Cortex of kidney (tissue), 1 donor: ENCODE results near the gene ASIC4.

Source experiments
- DNase-seq: peaks from one replicate; lab custom pipeline; 2025; lab: John Stamatoyannopoulos, UW

Gene ASIC4

DNA sequence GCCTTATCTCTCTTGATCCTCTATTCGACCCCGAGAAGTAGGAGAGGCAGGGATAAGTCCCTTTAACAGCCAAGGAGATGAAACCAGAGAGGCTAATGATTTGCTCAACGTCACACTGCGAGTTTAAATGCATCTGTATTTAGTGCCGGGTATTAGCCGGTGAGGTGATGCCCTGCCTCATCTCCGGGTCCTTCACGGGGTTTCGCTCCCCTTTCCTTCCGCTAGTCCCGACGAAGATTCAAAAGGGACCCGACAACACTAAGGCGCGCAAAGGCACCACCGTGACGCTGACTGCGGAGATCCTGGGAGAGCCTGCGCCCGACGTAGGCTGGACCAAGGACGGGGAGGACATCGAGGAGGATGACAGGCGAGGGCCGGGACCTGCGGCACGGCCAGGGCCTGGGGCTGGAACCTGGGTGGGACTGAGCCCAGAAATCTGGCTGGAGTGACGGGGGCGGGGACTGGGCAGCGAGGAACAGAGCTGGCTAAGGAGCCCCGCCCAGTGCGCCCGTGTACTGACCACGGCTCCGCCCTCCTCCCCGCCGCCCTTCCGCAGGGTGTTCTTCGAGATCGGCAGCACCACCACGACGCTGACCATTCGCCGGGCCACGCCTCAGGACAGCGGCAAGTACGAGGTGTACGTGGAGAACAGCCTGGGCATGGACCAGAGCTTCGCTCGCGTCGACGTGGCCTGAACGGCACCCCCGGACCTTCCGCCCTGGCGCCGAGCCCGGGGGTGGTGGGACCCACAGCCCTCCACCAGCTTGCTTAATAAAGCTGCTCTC, 16.6 kb upstream of the ASIC4 start:
- DNase-seq, result no peak

DNA sequence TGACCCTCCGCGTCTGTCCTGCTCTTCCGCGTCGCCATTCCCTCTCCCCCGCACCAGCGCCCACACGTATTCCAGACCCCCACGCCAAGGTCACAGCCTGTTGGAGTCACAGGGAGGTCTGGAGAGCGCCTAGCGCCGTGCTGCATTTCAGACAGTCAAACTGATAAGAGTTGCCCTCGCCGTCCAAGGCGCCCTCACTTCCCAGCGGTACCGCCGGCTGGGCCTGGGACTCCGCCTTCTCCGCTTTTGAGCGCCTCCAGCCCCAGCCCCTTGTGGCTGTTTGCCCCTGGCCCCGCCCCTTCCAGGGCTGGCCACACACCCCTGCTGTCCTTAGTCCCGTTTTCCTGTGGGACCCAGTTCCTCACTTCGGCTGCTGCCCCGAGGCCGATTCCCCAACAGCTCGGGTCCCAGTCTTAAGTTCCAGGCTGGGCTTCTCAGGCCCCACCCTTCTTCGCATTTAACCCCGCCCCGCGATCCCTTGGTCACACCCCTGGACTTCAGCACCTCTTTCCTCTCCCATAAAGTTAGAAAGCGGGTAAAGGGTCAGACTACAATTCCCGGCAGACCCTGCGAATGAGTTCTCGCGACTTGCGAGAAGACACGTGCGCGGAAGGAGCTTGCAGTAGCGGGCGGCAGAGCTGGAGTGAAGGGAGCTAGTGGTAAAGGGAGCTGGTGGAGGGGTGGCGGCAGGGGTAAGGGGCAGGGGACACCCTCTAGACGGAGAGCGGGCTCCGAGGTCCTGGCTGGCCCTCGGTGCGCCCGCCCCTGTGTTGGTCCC, 15.8 kb upstream of the ASIC4 start, which contains the start of gene GMPPA:
Gene GMPPA (plus strand): TSS at position 612 of the 778 bp plus-strand sequence. CDS start 1,085 bp downstream, outside the sequence.
- peak; percentile 87 for DNase-seq

DNA sequence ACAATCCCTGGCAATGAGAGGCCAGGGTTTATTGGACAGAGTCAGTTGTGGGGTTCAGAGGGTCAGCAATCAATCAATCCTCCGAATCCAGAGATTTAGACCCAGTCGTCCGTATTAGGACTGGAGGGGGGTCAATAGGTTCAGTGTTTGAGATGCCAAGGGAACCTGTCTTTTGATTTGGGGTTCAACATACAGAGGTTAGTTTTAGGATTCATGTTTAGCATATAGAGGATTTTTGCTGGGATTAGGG, 15.3 kb upstream of the ASIC4 start:
- DNase-seq, result no peak

DNA sequence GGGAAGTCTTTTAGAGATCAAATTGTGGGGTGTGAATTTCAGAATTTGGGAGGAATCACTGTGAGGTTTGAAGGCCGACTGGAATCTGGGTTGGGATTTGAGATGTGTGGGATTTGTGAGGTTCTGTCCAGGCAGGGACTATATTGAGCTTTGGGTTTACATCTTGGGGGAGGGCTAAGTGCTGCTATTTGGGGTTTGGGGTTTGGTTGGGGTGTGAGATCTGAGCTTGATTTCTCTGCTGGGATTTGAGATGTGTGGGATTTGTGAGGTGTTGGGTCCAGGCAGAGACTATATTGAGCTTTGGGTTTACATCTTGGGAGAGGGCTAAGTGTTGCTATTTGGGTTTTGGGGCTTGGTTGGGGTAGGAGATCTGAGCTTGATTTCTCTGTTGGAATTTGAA, 14.7 kb upstream of the ASIC4 start:
- DNase-seq, result no peak

DNA sequence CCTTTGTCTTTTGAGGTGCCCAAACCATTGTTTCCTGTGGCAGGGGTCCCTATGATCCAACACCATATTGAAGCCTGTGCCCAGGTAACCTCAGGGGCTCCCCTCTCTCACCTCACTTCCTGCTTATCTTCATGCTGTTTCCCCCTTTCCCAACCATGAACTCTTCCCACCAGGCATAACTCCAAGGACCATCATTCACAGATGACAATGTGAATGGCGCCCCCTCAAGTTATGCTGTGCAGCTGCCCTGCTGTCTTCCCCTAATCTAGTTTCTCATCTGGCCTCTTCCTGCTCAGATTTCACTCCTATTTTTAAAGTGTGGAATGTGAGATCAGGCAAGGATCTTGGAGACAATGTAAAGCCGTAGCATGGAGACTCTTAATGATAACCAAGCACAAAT, 14.1 kb upstream of the ASIC4 start:
- no peak for DNase-seq

DNA sequence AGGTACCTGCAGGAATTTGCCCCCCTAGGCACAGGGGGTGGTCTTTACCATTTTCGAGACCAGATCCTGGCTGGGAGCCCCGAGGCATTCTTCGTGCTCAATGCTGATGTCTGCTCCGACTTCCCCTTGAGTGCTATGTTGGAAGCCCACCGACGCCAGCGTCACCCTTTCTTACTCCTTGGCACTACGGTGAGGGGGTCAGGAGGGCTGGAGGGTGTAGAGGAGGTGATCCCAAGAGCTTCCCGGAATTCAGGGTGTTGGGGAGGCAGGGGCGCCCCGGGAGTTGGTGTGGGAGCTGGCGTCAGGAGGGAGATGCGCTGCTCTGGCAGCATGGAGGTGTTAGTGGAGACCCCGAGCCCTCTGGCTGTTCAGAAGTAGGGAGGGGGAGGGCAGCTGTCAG, 12.4 kb upstream of the ASIC4 start:
- no peak for DNase-seq

DNA sequence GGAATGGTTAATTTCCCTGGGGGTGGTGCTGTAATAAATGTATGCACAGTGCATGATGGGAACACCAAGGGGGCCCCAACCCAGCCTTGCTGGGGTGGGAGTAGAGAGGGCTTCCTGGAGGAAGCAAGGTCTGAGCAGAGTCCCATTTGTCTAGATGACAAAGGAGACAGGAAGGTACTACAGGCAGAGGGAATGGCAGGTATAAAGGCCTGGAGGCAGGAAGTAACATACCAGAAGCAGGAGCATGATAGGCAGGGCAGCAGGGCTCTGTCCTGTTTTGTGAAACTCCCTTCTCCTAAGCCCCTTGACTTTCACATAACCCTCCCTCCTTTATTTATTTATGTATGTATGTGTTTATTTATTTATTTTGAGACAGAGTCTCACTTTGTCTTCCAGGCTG, 11.7 kb upstream of the ASIC4 start:
- DNase-seq, result no peak

DNA sequence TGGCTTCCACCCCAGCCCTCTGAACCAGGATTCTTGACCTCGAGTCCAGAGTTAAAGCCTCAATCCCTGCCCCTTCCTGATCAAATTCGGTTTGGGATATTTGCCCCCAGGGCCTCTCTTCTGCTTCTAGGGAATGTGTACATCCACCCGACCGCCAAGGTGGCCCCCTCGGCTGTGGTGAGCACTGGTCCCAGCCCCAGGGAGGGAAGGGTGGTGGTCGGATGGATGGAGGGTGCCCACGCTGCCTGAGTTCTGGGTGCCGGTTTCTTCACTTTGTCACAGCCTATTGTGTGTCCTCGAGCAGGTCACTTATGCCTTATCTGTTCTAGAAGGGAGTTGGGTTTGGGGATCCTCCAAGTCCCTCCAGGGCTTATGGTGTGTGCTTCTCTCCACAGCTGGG, 8.7 kb upstream of the ASIC4 start:
- no peak for DNase-seq

DNA sequence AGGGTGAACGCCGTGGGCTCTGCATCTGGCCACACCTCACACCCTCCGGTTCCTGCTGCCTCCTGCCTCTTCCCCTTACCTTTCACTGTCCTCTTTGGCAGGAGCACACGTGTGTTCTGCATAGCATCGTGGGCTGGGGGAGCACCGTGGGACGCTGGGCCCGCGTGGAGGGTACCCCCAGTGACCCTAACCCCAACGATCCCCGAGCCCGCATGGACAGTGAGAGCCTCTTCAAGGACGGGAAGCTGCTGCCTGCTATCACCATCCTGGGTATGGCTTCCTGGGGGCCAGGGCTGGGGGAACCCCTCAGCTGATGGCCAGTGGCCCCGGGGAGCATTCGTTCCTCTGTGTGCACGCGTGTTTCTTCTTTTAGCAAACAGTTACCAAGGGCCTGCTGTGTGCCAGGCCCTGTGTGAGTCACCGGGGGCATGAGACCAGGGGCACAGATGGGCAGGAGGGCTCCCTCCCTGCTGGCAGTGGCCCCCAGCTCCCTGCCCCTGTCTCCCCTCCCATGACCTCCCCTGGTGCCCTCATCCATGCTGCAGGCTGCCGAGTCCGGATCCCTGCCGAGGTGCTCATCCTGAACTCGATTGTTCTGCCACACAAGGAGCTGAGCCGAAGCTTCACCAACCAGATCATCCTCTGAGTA, 8.0 kb upstream of the ASIC4 start:
- DNase-seq, result no peak

DNA sequence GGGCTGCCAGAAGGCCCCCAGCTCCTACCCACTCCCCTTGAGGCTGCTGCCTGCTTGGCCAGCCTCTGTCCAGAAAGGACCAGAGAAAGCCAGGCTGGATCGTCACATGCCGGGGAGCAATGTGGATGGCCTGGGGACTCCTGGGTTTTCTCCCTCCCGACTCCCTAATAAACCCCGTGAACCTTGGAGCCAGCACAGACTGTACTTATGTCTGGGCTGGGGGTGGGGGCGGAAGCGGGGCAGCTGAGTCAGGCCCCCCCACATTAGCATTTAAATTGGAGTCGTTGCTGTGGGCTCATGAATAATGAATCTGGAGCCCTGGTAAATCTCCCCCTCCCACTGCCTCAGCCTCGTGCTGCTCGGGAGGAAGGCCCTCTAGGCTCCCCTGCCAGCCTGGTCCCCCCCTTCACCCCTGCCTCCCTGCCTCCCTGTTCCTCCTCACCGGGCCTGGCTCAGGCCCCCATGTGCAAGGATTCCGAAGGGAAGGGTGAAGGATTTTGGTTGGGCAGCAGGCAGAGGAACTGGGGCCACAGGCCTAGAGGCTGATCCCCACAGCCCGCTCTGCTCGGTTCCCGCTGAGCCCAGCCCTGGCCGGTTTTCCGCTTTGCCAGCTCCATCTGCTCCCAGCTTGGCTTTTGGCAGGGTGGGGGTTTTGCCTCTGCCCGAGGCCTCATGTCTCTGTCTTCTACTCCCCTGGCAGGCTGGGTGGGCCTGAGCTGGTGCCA, 7.3 kb upstream of the ASIC4 start:
- no peak for DNase-seq

DNA sequence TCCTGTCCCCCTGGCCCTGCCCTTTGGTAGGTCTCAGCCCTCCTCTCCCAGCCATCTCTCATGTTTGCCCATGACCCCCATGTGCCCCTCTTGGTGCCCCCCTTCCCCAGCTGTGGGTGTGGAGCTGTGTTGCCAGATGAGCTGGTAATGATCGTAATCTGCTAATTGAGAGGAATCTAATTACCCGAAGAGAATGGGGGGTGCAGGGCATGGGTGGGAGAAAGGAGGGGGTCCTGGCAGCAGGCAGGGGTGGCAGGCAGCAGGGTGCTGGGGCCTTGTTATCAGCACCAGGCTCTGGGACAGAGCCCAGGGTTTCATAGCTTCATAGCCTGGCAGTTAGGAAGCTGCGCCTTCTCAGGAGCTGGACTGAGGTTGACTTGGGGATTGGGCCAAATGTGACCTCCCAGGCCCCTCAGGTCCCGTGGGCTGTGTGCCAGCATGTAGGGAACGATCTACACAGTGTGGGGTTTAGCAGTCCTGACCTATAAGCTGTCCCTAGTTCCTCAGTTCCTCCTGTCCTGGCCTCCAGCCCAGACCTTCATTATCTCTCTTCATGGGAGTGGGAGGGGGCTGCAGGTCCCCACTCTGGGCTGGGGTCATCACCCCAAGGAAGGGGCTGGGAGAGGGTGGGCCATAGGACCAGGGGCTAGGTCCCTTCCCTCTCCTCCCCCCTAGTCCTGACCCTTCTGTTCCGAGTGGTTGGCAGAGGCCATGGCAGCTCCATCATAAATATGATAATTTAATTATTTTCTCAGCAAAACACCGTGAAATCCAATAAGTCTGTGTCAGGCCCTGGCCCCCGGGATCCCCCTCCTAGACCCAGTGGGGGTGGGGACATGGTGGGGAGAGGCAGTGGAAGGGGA, 6.5 kb upstream of the ASIC4 start:
- DNase-seq, result no peak

DNA sequence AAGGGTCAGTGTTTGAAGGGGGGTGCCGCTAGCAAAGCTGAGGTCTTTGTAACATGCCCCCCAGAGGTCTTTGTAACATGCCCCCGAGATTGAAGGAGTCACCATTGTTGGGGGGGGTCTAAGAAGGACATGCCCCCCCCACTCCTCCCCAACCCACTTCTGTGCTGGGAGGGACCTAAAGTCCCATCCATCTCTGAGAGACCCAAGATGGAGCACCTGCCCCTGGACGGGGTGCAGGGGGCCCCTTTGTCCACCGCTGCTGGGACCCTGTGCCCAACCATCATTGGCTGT, 5.9 kb upstream of the ASIC4 start:
- DNase-seq, result no peak

DNA sequence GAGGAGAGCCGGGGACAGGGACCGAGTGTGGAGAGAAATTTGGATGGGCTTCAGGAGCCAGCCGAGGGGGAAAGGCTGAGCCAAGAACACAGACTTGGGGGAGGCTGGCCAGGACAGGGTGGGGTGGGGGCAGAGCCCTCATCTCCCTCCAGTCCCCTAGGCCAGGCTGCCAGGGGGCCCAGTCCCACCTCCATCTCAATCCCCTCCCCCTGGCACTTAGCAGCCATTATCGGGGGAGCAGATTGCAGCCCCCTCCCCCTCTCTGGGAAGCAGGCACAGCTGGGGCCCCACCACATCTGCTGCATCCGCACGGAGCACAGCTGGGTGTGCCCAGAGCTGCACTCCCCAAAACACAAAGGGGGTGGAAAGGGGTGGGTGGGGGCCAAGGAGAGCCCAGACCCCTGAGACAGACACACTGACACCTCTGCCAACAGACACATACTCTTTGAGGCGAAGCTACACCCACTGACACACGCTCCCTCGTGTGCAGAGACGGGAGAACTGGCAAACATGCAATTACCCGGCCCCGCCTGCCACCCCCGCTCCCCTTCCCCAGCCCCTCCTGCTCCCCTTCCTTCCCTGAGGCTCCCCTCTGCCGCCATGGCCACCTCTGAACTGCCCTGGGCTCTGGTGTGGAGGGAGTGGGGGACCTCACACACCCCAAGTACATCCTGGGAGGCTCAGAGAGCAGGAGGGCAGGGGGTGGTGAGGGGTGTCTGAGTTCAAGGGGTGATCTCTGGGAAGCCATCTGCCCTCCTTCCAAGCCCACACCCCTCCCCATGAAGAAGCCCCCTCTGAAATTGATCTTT, 5.1 kb upstream of the ASIC4 start:
- no peak for DNase-seq

DNA sequence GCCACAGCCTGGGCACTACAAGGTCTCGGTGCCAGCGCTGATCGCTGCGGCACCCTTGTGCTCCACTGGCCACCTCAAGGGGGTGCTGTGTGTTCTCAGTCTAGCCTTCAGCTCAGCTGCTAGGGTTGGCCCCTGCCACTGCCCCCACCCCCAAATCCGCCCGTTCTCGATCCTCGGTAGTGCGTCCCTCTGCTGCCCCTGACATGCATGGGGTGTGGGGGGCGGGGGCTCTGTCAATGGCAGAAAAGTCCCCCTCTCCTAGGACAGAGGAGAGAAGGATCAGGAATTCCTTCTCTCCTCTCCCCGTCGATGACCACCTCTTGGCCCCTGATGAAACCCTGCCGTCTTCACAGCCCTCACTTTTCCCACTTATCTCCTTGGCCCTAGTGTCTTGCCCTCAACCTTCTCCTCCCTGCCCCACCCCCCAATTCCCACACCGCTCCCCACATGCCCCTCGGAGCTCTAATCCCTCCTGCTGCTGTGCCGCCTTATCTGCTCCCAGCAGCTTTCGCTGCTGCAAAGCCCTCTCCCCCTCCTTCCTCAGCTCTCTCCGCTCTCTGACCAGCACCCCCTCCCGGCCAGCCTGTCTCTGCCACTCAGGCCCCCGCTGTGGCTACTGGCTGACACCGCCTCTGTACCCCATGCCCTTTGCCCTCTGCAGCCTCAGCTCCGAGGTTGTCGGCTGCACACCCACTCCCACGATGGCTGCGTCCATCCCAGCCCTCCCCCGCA, 4.3 kb upstream of the ASIC4 start:
- no peak for DNase-seq

DNA sequence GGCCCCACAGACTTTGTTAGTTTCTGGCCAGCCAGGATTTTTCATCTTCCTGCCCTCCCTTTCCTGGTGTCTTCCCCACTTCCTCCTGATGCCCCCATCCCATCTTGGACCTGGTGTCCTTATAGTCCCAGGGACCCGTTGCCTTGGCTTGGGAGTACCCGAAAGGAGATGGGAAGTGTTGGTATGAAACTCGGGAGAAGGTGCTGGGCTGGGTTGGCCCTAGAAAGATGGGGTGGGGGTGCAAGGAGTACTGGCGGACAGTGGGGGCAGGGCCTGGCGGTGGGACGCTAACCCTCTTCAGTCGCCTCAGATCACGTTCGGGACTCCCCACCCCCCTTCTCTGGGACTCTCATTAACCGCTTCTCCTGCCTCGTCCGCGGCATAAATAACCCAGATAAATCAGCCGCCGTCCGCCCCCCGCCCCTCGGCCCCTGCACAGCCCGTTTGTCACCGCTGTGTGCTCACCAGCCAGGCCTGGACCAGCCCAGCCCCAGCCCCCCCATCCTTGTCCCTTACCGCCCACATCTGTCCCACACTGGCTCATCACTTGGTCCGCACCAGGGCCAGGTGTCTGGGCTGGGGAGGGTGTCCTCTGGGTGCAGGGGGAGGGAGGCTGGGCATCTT, 3.7 kb upstream of the ASIC4 start:
- DNase-seq, result no peak

DNA sequence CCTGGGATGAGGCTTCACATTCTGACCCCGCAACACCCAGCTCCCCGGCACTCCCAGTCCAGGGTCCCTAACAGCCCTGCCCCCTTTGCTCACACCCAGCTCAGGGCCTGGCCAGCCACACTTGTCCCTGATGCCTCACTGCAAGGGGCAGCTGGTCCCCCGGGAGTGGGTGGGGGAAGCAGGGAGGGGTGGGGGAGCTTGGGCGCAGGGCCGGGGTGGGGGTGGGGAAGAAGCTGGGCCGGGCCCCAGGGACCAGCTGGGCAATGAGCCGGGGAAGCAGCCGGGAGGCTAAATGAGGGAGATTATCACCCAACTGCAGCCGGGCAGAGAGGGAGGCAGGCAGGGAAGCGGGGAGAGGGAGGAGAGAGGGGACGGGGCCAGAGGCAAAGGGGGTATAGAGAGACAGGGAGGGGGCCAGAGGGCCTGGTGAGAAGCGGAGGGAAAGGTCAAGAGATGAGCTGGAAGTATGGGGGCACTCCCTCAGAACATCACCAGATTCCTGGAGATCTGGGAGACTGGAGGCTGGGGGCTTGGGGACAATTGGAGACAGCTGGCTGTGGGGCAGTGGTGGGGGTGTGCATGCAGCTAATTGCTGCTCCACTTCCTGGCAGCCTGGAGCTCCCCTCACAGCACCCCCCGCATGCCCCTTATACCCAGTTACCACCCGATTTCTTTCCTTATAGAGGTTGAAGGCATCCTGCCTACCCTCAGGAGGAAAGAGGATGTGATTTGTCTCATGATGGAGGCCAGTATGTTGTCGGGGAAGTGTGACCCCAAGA, 2.5 kb upstream of the ASIC4 start:
- no peak for DNase-seq

DNA sequence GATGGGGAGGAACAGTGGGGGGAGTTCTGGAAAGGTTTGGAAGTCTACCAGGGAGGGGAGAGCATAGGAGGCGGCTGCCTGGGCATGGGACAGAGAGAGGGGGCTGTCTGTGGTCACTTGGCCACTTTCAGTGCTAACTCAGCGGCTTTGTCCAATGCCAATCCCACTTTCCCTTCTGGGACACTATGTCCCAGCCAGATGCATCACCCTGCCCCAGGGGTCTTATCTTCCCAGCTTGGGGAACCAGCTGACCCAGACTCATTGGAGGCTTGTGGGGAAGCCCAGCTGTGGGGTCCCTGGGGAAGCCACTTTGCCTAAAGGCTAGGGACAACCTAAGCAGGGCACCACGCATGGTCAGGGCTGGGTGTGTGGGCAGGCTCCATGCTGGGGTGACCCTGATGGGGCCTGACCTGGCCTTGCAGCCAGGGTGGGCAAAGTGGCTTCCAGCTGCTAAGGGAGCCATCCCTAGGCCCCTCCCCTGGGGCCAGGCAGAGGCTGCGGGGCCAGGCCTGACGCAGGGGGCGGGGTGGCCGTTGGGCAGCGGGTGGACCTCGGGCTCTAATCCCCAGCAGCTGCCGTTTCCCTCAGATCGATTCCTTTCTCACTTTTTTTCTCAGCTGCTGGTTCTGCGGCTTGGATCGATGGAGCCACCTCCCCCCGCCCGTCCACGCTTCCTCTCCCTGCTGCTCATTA, 1.6 kb upstream of the ASIC4 start:
- no peak for DNase-seq

DNA sequence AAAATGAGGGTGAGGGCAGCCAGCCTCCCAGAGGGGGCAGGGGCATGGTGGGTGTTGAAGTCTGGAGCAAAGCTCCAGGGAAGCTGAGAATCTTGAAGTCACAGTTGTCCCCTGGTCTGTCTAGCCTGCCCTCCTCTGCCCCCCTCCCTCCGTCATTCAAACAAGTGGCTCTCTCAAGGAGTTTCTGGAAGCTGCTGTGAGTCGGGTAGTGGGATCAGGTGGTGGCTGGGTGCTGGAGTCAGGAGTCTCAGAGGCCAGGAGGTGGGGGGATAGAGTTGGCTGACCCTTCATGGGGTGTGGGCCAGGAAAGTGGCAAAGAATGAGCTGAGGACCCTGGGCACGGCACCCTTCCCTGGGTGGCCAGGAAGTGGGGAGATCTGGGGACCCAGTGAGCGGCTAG, 495 bp upstream of the ASIC4 start:
- DNase-seq, result no peak
